Measurements from ENCODE around the gene PSD2.
A peak's percentile ranks its signal among the peaks of the same experiment; 100 is the strongest.

The PSD2 gene

GRCh38 chr5:139862803-139863202, 67.2 kb downstream of the PSD2 start:
- 78% methylated on average over 2 of the region's 2 CpGs for WGBS

GRCh38 chr5:139863361-139863760, 67.8 kb downstream of the PSD2 start:
- no peak overlapping the region for H2AFZ ChIP-seq (ENCODE audit: low read depth, low read length)
- no peak overlapping the region for H4K8ac ChIP-seq (ENCODE audit: low read length)
- H3K36me3 ChIP-seq (ENCODE audit: control insufficient read depth in 1 of 2, insufficient read depth in 2 of 2, low read depth in 1 of 2, low read length in 2 of 2), result no peaks in the 10 kb centered on the region
- no peak overlapping the region for H2BK120ac ChIP-seq (ENCODE audit: low read depth, low read length)
- H3K4me1 ChIP-seq (ENCODE audit: control insufficient read depth, insufficient read depth, low read depth, low read length), result no peaks in the 10 kb centered on the region
- H3K9me3 ChIP-seq (ENCODE audit: control insufficient read depth, low read length), result no peaks in the 10 kb centered on the region
- H3K4me2 ChIP-seq (ENCODE audit: low read length, poor library complexity, severe bottlenecking), result no peak overlapping the region
- H2BK5ac ChIP-seq (ENCODE audit: low read depth, low read length, poor library complexity, severe bottlenecking), result no peak overlapping the region
- no peak overlapping the region for H3K4ac ChIP-seq (ENCODE audit: low read depth in 1 of 2, low read length in 2 of 2)
- no peak overlapping the region for H3K14ac ChIP-seq (ENCODE audit: low read length in 2 of 2)
- H3K27ac ChIP-seq (ENCODE audit: low read length, poor library complexity, severe bottlenecking), result no peak overlapping the region
- no peak overlapping the region for H2BK12ac ChIP-seq (ENCODE audit: low read length in 2 of 2)
- H3K9ac ChIP-seq (ENCODE audit: low read length), result peak overlapping the region; percentile 69
- no peak overlapping the region for H3K4me3 ChIP-seq (ENCODE audit: insufficient read depth in 1 of 2, low read depth in 1 of 2, low read length in 2 of 2)
- H3K18ac ChIP-seq (ENCODE audit: low read depth in 1 of 2, low read length in 2 of 2), result no peak overlapping the region
- no peak overlapping the region for H2BK15ac ChIP-seq (ENCODE audit: low read depth, poor library complexity, severe bottlenecking)
- H3K27me3 ChIP-seq (ENCODE audit: control insufficient read depth in 1 of 2, insufficient read depth in 1 of 2, low read length in 2 of 2), result peaks cover 6 to 88% of the 10 kb centered on the region in 2 experiments
- H2AK5ac ChIP-seq (ENCODE audit: low read length, severe bottlenecking), result no peak overlapping the region
- DNase-seq, result no peak
- H3K79me1 ChIP-seq (replicated peaks; ENCODE audit: low read length, poor library complexity, severe bottlenecking), result no peaks in the 10 kb centered on the region
- H4K91ac ChIP-seq (ENCODE audit: low read length), result no peak overlapping the region
- WGBS, result 87% methylated on average over 9 of the region's 9 CpGs
- H3K23ac ChIP-seq (ENCODE audit: low read length in 2 of 2), result no peak overlapping the region

More at GRCh38 chr5:139862803-139863202, 67.2 kb downstream of the PSD2 start:
- Histone ChIP-seq H3K27me3 (ENCODE audit: control insufficient read depth in 1 of 2, insufficient read depth in 1 of 2, low read length in 2 of 2) (peaks cover 6 to 88% of the 10 kb centered on the region in 2 experiments), H3K9me3 (ENCODE audit: control insufficient read depth, low read length) (no peaks in the 10 kb centered on the region), H2AFZ (ENCODE audit: low read depth, low read length) (no peak overlapping the region), H4K91ac (ENCODE audit: low read length) (no peak overlapping the region), H3K23ac (ENCODE audit: low read length in 2 of 2) (no peak overlapping the region), H2BK12ac (ENCODE audit: low read length in 2 of 2) (no peak overlapping the region), H2BK120ac (ENCODE audit: low read depth, low read length) (no peak overlapping the region), H3K9ac (ENCODE audit: low read length) (peak overlapping the region; percentile 69), H3K27ac (ENCODE audit: low read length, poor library complexity, severe bottlenecking) (no peak overlapping the region), H3K4me1 (ENCODE audit: control insufficient read depth, insufficient read depth, low read depth, low read length) (no peaks in the 10 kb centered on the region), H2BK15ac (ENCODE audit: low read depth, poor library complexity, severe bottlenecking) (no peak overlapping the region), H2AK5ac (ENCODE audit: low read length, severe bottlenecking) (no peak overlapping the region), H3K36me3 (ENCODE audit: control insufficient read depth in 1 of 2, insufficient read depth in 2 of 2, low read depth in 1 of 2, low read length in 2 of 2) (no peaks in the 10 kb centered on the region), H4K8ac (ENCODE audit: low read length) (no peak overlapping the region), H3K4me3 (ENCODE audit: insufficient read depth in 1 of 2, low read depth in 1 of 2, low read length in 2 of 2) (no peak overlapping the region), H3K4me2 (ENCODE audit: low read length, poor library complexity, severe bottlenecking) (no peak overlapping the region), H3K18ac (ENCODE audit: low read depth in 1 of 2, low read length in 2 of 2) (no peak overlapping the region), H3K14ac (ENCODE audit: low read length in 2 of 2) (no peak overlapping the region), H3K79me1 (replicated peaks; ENCODE audit: low read length, poor library complexity, severe bottlenecking) (no peaks in the 10 kb centered on the region), H3K4ac (ENCODE audit: low read depth in 1 of 2, low read length in 2 of 2) (no peak overlapping the region), H2BK5ac (ENCODE audit: low read depth, low read length, poor library complexity, severe bottlenecking) (no peak overlapping the region)
- DNase-seq, result no peak

GRCh38 chr5:139863855-139864558, 68.4 kb downstream of the PSD2 start:
- WGBS, result 34% methylated on average over 4 of the region's 5 CpGs
- Histone ChIP-seq H2BK15ac (ENCODE audit: low read depth, poor library complexity, severe bottlenecking) (no peak overlapping the region), H3K14ac (ENCODE audit: low read length in 2 of 2) (no peak overlapping the region), H3K23ac (ENCODE audit: low read length in 2 of 2) (no peak overlapping the region), H3K4me3 (ENCODE audit: insufficient read depth in 1 of 2, low read depth in 1 of 2, low read length in 2 of 2) (no peak overlapping the region), H2BK12ac (ENCODE audit: low read length in 2 of 2) (no peak overlapping the region), H3K4me2 (ENCODE audit: low read length, poor library complexity, severe bottlenecking) (no peak overlapping the region), H2AK5ac (ENCODE audit: low read length, severe bottlenecking) (no peak overlapping the region), H3K18ac (ENCODE audit: low read depth in 1 of 2, low read length in 2 of 2) (no peak overlapping the region), H2BK5ac (ENCODE audit: low read depth, low read length, poor library complexity, severe bottlenecking) (no peak overlapping the region), H4K91ac (ENCODE audit: low read length) (no peak overlapping the region), H3K9ac (ENCODE audit: low read length) (peak overlapping the region; percentile 69), H3K27me3 (ENCODE audit: control insufficient read depth in 1 of 2, insufficient read depth in 1 of 2, low read length in 2 of 2) (peaks cover 6 to 88% of the 10 kb centered on the region in 2 experiments), H3K27ac (ENCODE audit: low read length, poor library complexity, severe bottlenecking) (no peak overlapping the region), H3K79me1 (replicated peaks; ENCODE audit: low read length, poor library complexity, severe bottlenecking) (no peaks in the 10 kb centered on the region), H3K36me3 (ENCODE audit: control insufficient read depth in 1 of 2, insufficient read depth in 2 of 2, low read depth in 1 of 2, low read length in 2 of 2) (no peaks in the 10 kb centered on the region), H3K4ac (ENCODE audit: low read depth in 1 of 2, low read length in 2 of 2) (no peak overlapping the region), H3K9me3 (ENCODE audit: control insufficient read depth, low read length) (no peaks in the 10 kb centered on the region), H4K8ac (ENCODE audit: low read length) (no peak overlapping the region), H2AFZ (ENCODE audit: low read depth, low read length) (no peak overlapping the region), H2BK120ac (ENCODE audit: low read depth, low read length) (no peak overlapping the region), H3K4me1 (ENCODE audit: control insufficient read depth, insufficient read depth, low read depth, low read length) (no peaks in the 10 kb centered on the region)
- peak; percentile 52 for DNase-seq

GRCh38 chr5:139864716-139865483, 69.3 kb downstream of the PSD2 start:
- H2AFZ ChIP-seq (ENCODE audit: low read depth, low read length), result no peak overlapping the region
- peaks cover 6 to 86% of the 10 kb centered on the region in 2 experiments for H3K27me3 ChIP-seq (ENCODE audit: control insufficient read depth in 1 of 2, insufficient read depth in 1 of 2, low read length in 2 of 2)
- H2BK12ac ChIP-seq (ENCODE audit: low read length in 2 of 2), result no peak overlapping the region
- no peak overlapping the region for H3K18ac ChIP-seq (ENCODE audit: low read depth in 1 of 2, low read length in 2 of 2)
- H2BK5ac ChIP-seq (ENCODE audit: low read depth, low read length, poor library complexity, severe bottlenecking), result no peak overlapping the region
- no peak overlapping the region for H4K8ac ChIP-seq (ENCODE audit: low read length)
- no peak overlapping the region for H3K23ac ChIP-seq (ENCODE audit: low read length in 2 of 2)
- 76% methylated on average over 9 of the region's 12 CpGs for WGBS
- H3K4me1 ChIP-seq (ENCODE audit: control insufficient read depth, insufficient read depth, low read depth, low read length), result no peaks in the 10 kb centered on the region
- H3K36me3 ChIP-seq (ENCODE audit: control insufficient read depth in 1 of 2, insufficient read depth in 2 of 2, low read depth in 1 of 2, low read length in 2 of 2), result no peaks in the 10 kb centered on the region
- no peak overlapping the region for H3K4ac ChIP-seq (ENCODE audit: low read depth in 1 of 2, low read length in 2 of 2)
- H2BK15ac ChIP-seq (ENCODE audit: low read depth, poor library complexity, severe bottlenecking), result no peak overlapping the region
- H3K9me3 ChIP-seq (ENCODE audit: control insufficient read depth, low read length), result no peaks in the 10 kb centered on the region
- no peak overlapping the region for H3K27ac ChIP-seq (ENCODE audit: low read length, poor library complexity, severe bottlenecking)
- H4K91ac ChIP-seq (ENCODE audit: low read length), result no peak overlapping the region
- H3K14ac ChIP-seq (ENCODE audit: low read length in 2 of 2), result no peak overlapping the region
- H3K79me1 ChIP-seq (replicated peaks; ENCODE audit: low read length, poor library complexity, severe bottlenecking), result no peaks in the 10 kb centered on the region
- no peak overlapping the region for H3K4me3 ChIP-seq (ENCODE audit: insufficient read depth in 1 of 2, low read depth in 1 of 2, low read length in 2 of 2)
- H2AK5ac ChIP-seq (ENCODE audit: low read length, severe bottlenecking), result no peak overlapping the region
- no peak for DNase-seq
- H3K4me2 ChIP-seq (ENCODE audit: low read length, poor library complexity, severe bottlenecking), result no peak overlapping the region
- H2BK120ac ChIP-seq (ENCODE audit: low read depth, low read length), result no peak overlapping the region
- no peak overlapping the region for H3K9ac ChIP-seq (ENCODE audit: low read length)
